ENCODE measurements around the gene SRPK2. TPM values are rescaled to one million over a fixed set of nuclear protein-coding genes. Genes with fewer than 3 reads are reported as not detected.
"Not testable (repeated sequence)": the region's sequence is repeated elsewhere in the genome, so short reads cannot be mapped to it uniquely, and the experiment has no call there.

The SRPK2 gene
- polyA plus RNA-seq, 1 experiment, result 10.8 TPM

- Histone ChIP-seq H3K27me3 (ENCODE audit: control insufficient read depth, insufficient read depth, low read length) (no peaks in the 10 kb centered on the region), H3K36me3 (ENCODE audit: control insufficient read depth, insufficient read depth, low read length) (no peaks in the 10 kb centered on the region), H3K4me3 (ENCODE audit: low read depth, low read length) (no peak overlapping the region)
- POLR2A ChIA-PET, result no interaction called here
- TF ChIP-seq CTCF (IDR thresholded peaks at IDR 0.05; ENCODE audit: insufficient read depth, low read depth, low read length), result no peak
- CTCF ChIA-PET, result interaction anchor here (0.9 kb wide), 1 partner anchor 12 kb away, joined by 3 read pairs; no protein-coding TSS in a partner anchor
- no peak for DNase-seq (ENCODE audit: low read depth)
Measured at GRCh38 chr7:105268056-105268455, 120.7 kb downstream of the SRPK2 start.

GRCh38 chr7:105267244-105267643 is 121.5 kb downstream of the SRPK2 start:
- no peak for DNase-seq (ENCODE audit: low read depth)
- ChIA-PET CTCF (interaction anchor here (1.0 kb wide), 1 partner anchor 27 kb away, joined by 3 read pairs; no protein-coding TSS in a partner anchor), POLR2A (no interaction called here)
- Histone ChIP-seq H3K36me3 (ENCODE audit: control insufficient read depth, insufficient read depth, low read length) (no peaks in the 10 kb centered on the region), H3K27me3 (ENCODE audit: control insufficient read depth, insufficient read depth, low read length) (no peaks in the 10 kb centered on the region), H3K4me3 (ENCODE audit: low read depth, low read length) (no peak overlapping the region)
- TF ChIP-seq CTCF (IDR thresholded peaks at IDR 0.05; ENCODE audit: insufficient read depth, low read depth, low read length), result no peak

GRCh38 chr7:105264707-105265106 is 124.0 kb downstream of the SRPK2 start:
- DNase-seq (ENCODE audit: low read depth), result no peak
- TF ChIP-seq CTCF (IDR thresholded peaks at IDR 0.05; ENCODE audit: insufficient read depth, low read depth, low read length), result no peak
- CTCF ChIA-PET, result no interaction called here
- H3K36me3 ChIP-seq (ENCODE audit: control insufficient read depth, insufficient read depth, low read length), result no peaks in the 10 kb centered on the region
- no peak overlapping the region for H3K4me3 ChIP-seq (ENCODE audit: low read depth, low read length)
- no peaks in the 10 kb centered on the region for H3K27me3 ChIP-seq (ENCODE audit: control insufficient read depth, insufficient read depth, low read length)
- POLR2A ChIA-PET, result interaction anchor here (0.6 kb wide), 1 partner anchor 18 kb away, joined by 3 read pairs; no protein-coding TSS in a partner anchor

- ChIA-PET CTCF (interaction anchor here (1.0 to 1.6 kb wide), 2 partner anchors 9 to 24 kb away, joined by 3 to 7 read pairs; no protein-coding TSS in a partner anchor), POLR2A (no interaction called here)
- no peak overlapping the region for H3K4me3 ChIP-seq (ENCODE audit: low read depth, low read length)
- no peaks in the 10 kb centered on the region for H3K27me3 ChIP-seq (ENCODE audit: control insufficient read depth, insufficient read depth, low read length)
- H3K36me3 ChIP-seq (ENCODE audit: control insufficient read depth, insufficient read depth, low read length), result no peaks in the 10 kb centered on the region
- no peak for DNase-seq (ENCODE audit: low read depth)
- no peak for TF ChIP-seq CTCF (IDR thresholded peaks at IDR 0.05; ENCODE audit: insufficient read depth, low read depth, low read length)
Measured at GRCh38 chr7:105261689-105262088, 127.0 kb downstream of the SRPK2 start.

GRCh38 chr7:105260201-105260871 is 128.4 kb downstream of the SRPK2 start:
- H3K4me3 ChIP-seq (ENCODE audit: low read depth, low read length); H3K27me3 ChIP-seq (ENCODE audit: control insufficient read depth, insufficient read depth, low read length); CTCF ChIA-PET; DNase-seq (ENCODE audit: low read depth); POLR2A ChIA-PET; H3K36me3 ChIP-seq (ENCODE audit: control insufficient read depth, insufficient read depth, low read length): not testable (repeated sequence)

GRCh38 chr7:105258919-105259318 is 129.8 kb downstream of the SRPK2 start:
- H3K4me3 ChIP-seq (ENCODE audit: low read depth, low read length); H3K27me3 ChIP-seq (ENCODE audit: control insufficient read depth, insufficient read depth, low read length); DNase-seq (ENCODE audit: low read depth); CTCF ChIA-PET; H3K36me3 ChIP-seq (ENCODE audit: control insufficient read depth, insufficient read depth, low read length); POLR2A ChIA-PET: not testable (repeated sequence)
